Measurements from ENCODE around the gene EGFR. TPM values are rescaled to one million over a fixed set of nuclear protein-coding genes. Genes with fewer than 3 reads are reported as not detected.

Gene EGFR
- total RNA-seq, 1 experiment from 2014 or later: 448 TPM

DNA sequence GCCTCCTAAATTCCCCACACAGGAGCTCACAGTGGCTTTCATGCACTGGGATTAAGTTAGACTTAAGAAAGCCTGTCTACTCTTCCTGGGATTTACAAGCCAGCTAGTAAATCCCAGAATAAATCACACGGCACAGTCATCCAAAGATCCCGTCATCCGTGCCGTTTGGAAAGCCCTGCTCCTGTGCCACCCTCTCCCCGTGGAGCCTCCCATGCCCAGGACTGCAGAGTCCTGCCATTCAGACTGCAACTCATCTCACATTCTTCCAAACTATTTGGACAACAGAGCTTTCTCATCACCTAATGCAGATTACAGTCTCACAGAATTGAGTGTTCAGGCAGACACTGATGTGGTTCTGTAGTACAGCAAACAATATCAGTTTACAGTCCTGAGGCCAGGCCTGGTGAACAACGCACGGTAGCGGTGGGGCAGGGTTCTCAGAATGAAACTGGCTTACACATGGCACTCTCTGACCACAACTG is 166.5 kb downstream of the EGFR start:
- Mint-ChIP-seq H3K4me3 (ENCODE audit: unreplicated experiment) (no peak overlapping the region), H3K27ac (ENCODE audit: low read depth, unreplicated experiment) (peak overlapping the region; percentile 79), H3K4me1 (ENCODE audit: insufficient read depth, unreplicated experiment) (peaks cover 29% of the 10 kb centered on the region), H3K36me3 (ENCODE audit: insufficient read depth, unreplicated experiment) (peaks cover 96% of the 10 kb centered on the region), H3K27me3 (ENCODE audit: insufficient read depth, unreplicated experiment) (no peaks in the 10 kb centered on the region), H3K9me3 (ENCODE audit: unreplicated experiment) (no peaks in the 10 kb centered on the region)
- DNase-seq (ENCODE audit: unreplicated experiment): no peak
- no TSS peak for BruUV-seq (replicated peaks)
- intact Hi-C loops (cut with micrococcal nuclease): loop anchor here (5.0 kb wide), 2 partner anchors 118 to 413 kb away; no protein-coding TSS in a partner anchor
- POLR2A ChIA-PET: interaction anchor here (0.8 to 2.5 kb wide), 8 partner anchors 8 to 426 kb away, joined by 3 to 10 read pairs (median 4); no protein-coding TSS in a partner anchor
- TF ChIP-seq, protein P1, sequence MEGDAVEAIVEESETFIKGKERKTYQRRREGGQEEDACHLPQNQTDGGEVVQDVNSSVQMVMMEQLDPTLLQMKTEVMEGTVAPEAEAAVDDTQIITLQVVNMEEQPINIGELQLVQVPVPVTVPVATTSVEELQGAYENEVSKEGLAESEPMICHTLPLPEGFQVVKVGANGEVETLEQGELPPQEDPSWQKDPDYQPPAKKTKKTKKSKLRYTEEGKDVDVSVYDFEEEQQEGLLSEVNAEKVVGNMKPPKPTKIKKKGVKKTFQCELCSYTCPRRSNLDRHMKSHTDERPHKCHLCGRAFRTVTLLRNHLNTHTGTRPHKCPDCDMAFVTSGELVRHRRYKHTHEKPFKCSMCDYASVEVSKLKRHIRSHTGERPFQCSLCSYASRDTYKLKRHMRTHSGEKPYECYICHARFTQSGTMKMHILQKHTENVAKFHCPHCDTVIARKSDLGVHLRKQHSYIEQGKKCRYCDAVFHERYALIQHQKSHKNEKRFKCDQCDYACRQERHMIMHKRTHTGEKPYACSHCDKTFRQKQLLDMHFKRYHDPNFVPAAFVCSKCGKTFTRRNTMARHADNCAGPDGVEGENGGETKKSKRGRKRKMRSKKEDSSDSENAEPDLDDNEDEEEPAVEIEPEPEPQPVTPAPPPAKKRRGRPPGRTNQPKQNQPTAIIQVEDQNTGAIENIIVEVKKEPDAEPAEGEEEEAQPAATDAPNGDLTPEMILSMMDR (IDR thresholded peaks at IDR 0.05; ENCODE audit: unreplicated experiment): no peak
- CTCF ChIA-PET: interaction anchor here (0.6 to 3.5 kb wide), 6 partner anchors 65 to 411 kb away, joined by 3 to 22 read pairs (median 4); no protein-coding TSS in a partner anchor

DNA sequence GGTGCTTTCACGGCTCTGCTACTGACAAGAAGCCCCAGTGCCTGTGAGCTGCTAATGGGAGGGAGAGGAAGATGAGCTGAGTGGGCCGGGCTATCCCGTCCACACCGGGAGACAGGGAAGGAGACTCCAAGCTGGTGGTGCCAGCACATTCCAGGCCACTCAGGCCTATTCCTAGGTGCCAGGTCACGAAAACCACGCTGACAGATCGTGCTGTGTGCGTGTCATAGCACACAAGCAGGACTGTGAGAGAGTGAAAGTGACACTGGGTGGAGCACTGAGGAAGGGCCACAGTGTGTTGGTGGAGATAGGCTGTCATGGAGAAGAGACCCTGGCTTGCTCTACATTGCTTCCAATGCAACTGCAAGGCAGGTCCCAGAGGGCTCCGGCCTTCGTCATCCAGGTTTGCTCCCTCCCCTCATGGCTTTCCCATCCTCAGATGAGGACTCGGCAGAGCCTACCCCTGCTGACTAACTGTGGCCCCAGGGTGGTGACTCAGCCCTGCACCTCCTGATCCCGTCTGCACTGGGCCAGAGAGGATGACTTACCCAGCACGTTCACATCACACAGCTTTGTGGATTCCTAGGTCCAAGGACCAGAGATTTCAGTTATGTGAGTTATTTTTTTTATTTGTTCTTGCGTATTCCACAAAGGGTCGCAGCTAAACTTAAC is 167.3 kb downstream of the EGFR start:
- peaks cover 96% of the 10 kb centered on the region for H3K36me3 Mint-ChIP-seq (ENCODE audit: insufficient read depth, unreplicated experiment)
- peak overlapping the region; percentile 79 for H3K27ac Mint-ChIP-seq (ENCODE audit: low read depth, unreplicated experiment)

DNA sequence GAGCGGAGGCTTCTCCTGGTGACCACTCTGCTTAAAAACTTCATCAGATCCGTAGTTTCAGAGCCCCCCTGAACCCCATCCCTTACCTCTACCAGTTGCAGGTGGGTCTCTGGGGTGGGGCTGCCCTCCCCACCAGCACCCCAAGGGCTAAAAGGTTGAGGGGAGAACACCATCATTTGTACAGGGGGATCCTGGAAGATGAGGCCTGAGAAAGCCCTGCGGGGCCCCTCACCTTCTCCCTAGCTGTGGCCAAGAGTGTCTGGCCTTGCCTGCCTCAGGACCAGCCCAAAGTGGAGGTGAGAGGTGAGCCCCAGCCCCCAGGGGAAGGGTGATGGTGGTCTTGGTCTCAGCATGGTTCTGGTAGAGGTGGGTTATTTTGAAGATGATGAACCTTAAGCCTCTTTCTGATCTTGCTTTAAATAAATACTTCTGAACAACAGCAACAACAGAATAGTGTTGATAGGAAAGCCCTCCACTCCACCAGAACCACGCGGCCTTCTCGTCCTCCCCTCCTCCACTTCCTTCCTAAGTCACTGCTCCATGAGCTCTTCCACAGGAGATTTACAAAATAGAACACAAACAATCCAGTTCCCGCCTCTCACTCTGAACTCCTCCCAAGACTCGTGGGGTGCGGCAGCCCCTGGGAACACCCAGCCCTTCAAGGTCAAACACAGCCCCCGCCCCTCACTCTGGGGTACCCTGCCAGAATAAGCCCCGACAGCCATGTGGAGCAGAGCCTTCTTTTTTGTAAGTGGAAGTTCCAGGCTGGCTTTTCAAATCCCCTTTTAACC is 169.1 kb downstream of the EGFR start:
- TF ChIP-seq, protein P1 (IDR thresholded peaks at IDR 0.05; ENCODE audit: unreplicated experiment): no peak
- no peaks in the 10 kb centered on the region for H3K9me3 Mint-ChIP-seq (ENCODE audit: unreplicated experiment)
- ChIA-PET CTCF (interaction anchor here (0.6 to 1.3 kb wide), 6 partner anchors 27 to 418 kb away, joined by 3 to 6 read pairs (median 4); no protein-coding TSS in a partner anchor), POLR2A (interaction anchor here (0.7 kb wide), 1 partner anchor 34 kb away, joined by 3 read pairs; no protein-coding TSS in a partner anchor)
- DNase-seq (ENCODE audit: unreplicated experiment): no peak
- no peak overlapping the region for H3K27ac Mint-ChIP-seq (ENCODE audit: low read depth, unreplicated experiment)
- BruUV-seq (replicated peaks): no TSS peak
- no peaks in the 10 kb centered on the region for H3K27me3 Mint-ChIP-seq (ENCODE audit: insufficient read depth, unreplicated experiment)
- intact Hi-C loops (cut with micrococcal nuclease): loop anchor here (2.0 to 5.0 kb wide), 3 partner anchors 121 to 416 kb away; no protein-coding TSS in a partner anchor
- peaks cover 29% of the 10 kb centered on the region for H3K4me1 Mint-ChIP-seq (ENCODE audit: insufficient read depth, unreplicated experiment)
- H3K36me3 Mint-ChIP-seq (ENCODE audit: insufficient read depth, unreplicated experiment): peaks cover 96% of the 10 kb centered on the region
- H3K4me3 Mint-ChIP-seq (ENCODE audit: unreplicated experiment): no peak overlapping the region

More for the DNA sequence above, 167.3 kb downstream of the EGFR start:
- intact Hi-C loops (cut with micrococcal nuclease): loop anchor here (1.0 to 5.0 kb wide), 4 partner anchors 69 to 414 kb away; no protein-coding TSS in a partner anchor
- H3K27me3 Mint-ChIP-seq (ENCODE audit: insufficient read depth, unreplicated experiment): no peaks in the 10 kb centered on the region
- H3K4me3 Mint-ChIP-seq (ENCODE audit: unreplicated experiment): no peak overlapping the region
- ChIA-PET CTCF (interaction anchor here (0.6 to 3.5 kb wide), 5 partner anchors 69 to 412 kb away, joined by 3 to 22 read pairs (median 3); no protein-coding TSS in a partner anchor), POLR2A (interaction anchor here (0.8 to 2.5 kb wide), 8 partner anchors 9 to 426 kb away, joined by 3 to 10 read pairs (median 4); no protein-coding TSS in a partner anchor)
- peaks cover 29% of the 10 kb centered on the region for H3K4me1 Mint-ChIP-seq (ENCODE audit: insufficient read depth, unreplicated experiment)
- no TSS peak for BruUV-seq (replicated peaks)
- DNase-seq (ENCODE audit: unreplicated experiment): peak; percentile 97
- no peaks in the 10 kb centered on the region for H3K9me3 Mint-ChIP-seq (ENCODE audit: unreplicated experiment)
- TF ChIP-seq, protein P1 (IDR thresholded peaks at IDR 0.05; ENCODE audit: unreplicated experiment): no peak
